ENCODE data around the gene SYDE2.
"Not testable (repeated sequence)": the region's sequence is repeated elsewhere in the genome, so short reads cannot be mapped to it uniquely, and the experiment has no call there.

SYDE2 gene, protein sequence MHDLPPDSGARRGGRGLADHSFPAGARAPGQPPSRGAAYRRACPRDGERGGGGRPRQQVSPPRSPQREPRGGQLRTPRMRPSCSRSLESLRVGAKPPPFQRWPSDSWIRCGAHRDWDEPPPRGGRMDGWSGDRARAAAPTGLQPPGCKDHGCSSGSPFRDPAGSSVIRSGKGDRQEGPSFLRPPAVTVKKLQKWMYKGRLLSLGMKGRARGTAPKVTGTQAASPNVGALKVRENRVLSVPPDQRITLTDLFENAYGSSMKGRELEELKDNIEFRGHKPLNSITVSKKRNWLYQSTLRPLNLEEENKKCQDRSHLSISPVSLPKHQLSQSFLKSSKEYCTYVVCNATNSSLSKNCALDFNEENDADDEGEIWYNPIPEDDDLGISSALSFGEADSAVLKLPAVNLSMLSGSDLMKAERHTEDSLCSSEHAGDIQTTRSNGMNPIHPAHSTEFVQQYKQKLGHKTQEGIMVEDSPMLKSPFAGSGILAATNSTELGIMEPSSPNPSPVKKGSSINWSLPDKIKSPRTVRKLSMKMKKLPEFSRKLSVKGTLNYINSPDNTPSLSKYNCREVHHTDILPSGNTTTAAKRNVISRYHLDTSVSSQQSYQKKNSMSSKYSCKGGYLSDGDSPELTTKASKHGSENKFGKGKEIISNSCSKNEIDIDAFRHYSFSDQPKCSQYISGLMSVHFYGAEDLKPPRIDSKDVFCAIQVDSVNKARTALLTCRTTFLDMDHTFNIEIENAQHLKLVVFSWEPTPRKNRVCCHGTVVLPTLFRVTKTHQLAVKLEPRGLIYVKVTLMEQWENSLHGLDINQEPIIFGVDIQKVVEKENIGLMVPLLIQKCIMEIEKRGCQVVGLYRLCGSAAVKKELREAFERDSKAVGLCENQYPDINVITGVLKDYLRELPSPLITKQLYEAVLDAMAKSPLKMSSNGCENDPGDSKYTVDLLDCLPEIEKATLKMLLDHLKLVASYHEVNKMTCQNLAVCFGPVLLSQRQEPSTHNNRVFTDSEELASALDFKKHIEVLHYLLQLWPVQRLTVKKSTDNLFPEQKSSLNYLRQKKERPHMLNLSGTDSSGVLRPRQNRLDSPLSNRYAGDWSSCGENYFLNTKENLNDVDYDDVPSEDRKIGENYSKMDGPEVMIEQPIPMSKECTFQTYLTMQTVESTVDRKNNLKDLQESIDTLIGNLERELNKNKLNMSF

DNA sequence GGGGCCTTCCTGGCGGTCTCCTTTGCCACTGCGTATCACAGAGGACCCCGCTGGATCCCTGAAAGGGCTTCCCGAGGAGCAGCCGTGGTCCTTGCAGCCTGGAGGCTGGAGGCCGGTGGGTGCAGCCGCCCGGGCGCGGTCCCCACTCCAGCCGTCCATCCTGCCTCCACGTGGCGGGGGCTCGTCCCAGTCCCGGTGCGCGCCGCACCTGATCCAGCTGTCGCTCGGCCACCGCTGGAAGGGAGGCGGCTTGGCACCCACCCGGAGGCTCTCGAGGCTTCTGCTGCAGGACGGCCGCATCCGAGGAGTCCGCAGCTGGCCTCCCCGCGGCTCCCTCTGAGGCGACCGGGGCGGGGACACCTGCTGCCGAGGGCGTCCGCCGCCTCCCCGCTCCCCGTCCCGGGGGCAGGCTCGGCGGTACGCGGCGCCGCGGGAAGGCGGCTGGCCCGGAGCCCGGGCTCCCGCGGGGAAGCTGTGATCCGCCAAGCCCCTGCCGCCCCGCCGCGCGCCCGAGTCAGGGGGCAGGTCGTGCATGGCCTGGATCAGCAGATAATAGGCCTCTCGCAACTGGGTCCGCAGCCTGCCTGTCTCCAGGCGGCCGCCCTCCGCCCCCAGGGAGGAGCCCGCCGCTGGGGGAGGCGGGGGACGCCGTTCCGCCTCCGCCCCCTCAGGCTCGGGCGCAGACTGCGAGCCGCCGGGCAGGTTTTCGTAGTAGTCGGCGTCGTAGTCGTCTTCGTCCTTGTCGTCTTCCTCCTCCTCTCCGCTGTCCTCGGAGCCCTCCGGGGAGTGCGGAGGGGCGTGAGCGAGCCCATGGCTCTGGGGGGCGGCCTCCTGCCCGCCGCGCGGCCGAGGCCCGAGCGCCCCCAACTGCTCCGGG lies at the start of gene SYDE2:
TSS of gene SYDE2 (minus strand) at position 554 of the 877 bp plus-strand sequence. CDS start at position 534, 20 bp downstream.
- peak; percentile 56 for DNase-seq (ENCODE audit: low read depth)

DNA sequence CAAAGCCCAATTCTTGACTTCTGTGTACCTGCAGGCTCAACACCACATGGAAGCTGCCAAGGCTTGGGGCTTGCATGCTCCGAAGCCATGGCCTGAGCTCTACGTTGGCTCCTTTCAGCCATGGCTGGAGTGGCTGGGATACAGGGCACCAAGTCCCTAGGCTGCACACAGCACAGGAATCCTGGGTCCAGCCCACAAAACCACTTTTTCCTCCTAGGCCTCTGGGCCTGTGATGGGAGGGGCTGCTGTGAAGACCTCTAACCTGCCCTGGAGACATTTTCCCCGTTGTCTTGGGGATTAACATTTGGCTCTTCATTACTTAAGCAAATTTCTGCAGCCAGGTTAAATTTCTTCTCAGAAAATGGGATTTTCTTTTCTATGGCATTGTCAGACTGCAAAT lies 48.2 kb upstream of the SYDE2 start:
- not testable (repeated sequence) for DNase-seq (ENCODE audit: low read depth)

DNA sequence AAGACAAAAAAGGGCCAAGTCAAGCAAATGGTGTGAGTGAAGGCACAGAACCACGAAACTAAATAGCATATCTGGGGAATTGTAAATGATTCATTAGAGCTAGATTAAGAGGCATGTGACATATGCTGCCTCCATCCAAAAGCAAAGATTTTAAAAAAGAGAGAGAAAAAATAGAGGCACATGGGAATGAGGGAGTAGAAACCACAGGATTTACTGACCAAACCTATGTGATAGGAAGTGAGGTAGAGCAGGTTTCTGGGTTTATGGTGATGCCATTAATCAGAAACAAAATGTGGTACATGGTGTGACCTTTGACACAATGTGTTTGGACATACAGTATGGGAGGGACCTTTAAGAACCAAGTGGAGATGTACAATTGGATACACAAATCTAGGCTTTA lies 45.1 kb upstream of the SYDE2 start:
- DNase-seq (ENCODE audit: low read depth) = no peak

DNA sequence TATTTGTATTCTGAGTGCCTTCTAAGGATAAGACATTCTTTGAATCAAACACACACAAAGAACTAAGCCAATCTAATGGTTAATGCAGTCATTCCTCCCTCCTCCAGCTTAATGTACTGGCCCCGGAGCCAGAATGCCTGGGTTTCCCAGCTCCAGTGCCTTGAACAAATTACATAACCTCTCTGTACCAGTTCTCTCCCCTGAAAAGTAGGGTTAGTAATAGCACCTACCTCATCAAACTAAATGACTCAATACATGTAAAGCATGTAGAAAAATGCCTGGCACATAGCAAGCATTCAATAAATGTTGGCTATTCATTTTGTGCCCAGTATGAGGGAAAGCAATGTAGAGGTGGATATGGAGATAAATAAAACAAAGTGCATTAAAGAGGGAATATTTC lies 44.6 kb upstream of the SYDE2 start:
- DNase-seq (ENCODE audit: low read depth) = no peak

DNA sequence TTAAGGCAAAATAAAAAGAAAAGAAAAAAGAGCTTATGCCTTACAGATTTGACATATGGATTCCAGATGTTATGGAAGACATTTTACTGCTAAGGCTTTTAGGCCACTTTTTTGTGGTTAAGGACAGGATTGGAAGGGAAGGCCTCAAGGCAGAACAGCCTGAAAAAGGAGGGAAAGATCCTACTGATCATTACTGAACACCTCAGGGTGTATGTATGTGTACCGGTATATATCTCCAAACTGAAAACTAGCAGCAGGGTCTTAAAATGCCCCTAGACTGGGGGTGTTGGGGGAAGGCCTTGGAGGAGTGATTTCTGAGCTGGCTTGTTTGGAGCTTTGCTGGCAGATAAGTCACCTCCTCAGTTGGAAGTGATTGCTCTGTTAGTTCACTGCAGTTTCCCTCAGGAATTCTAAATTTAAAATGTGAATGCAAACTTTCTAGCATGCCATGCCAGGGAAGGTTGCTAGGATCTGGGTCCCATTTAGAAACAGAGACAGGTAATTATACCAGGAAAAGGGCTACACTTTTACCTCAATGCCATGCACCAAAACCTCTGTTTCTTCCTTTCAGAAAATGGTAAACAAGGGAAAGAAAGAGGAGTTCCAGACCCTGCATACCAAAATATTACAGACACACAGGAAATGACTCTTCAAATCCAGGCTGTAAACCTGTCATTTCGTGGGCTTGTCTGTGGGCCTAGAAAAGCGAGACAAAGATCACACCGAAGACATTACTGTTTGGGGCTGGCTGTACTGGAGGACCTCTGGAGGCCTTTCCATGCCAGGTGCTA lies 43.6 kb upstream of the SYDE2 start:
- no peak for DNase-seq (ENCODE audit: low read depth)

DNA sequence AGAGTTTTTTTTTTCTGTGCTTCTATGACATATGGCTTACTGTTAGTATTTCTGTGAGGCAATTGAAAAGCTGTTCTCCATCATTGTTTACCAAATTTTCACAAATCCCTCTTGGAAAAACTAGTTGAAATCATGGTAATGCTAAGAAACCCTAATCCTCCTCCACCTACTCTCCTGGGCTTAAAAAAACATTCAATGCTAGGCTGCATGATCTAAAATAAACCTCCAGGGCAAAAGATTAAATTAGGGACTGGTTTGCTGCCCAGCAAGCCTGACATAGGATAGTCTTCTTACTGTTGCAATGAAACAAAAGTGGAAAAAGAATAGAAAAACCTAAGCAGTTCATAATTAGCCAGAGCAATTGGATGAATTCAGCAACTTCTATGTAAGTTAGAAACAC lies 42.6 kb upstream of the SYDE2 start:
- DNase-seq (ENCODE audit: low read depth) = no peak

DNA sequence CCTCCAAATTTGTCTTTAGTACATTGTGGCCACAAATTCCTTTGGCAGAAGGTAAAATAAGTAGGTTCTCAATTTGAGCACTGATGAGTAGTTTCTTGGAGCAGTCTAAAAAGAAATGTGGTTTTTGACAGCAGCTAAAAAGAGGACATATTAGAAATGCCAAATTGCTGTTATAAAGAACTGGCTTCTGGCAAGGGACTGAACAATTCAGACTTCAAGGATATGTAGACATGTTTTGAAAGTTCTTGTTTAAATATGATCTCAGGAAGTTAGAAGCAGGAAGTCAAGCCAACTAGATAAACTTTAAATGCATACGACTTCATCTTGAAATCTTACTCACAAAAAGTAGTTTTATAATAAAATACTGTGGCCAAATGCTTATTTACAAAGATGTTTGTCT lies 39.8 kb upstream of the SYDE2 start:
- no peak for DNase-seq (ENCODE audit: low read depth)

DNA sequence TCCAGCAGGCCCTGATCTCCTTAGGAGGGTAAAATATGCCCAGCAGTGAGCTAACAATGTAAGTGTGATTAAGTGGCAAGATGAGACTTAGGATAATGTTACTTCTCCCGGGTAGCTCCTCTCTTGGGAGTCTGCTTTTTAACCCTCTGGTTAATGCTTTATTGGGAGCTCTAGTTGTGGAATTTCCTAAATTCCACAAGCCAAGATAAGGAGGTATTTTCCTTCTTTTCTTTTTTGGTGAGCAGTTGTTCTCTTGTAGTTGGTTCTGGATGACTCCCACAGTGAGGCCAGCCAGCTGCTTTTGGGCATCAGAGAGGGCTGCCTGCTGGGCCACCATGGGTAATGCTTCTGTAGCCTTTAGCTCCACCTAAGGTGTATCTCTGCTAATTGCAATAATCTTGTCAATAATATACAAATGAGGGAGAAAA lies 39.4 kb upstream of the SYDE2 start:
- no peak for DNase-seq (ENCODE audit: low read depth)

DNA sequence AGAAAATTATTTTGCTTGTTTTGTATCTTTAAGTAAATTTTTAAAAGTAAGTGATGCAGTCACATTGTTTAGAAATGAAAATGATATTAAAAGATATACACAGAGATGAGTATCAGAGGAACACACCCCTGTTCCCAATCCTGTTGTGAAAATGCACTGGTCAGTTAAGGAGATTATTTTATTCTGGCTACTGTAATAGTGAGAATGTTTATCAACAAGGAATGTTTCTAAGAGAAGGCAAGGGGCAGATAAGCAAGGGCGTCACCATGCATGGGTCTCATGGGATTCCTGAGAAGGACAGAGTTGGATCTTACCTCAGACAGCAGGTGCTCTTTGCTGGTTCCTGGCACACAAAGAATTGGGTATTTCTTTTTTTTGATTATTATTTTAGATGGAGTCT lies 36.8 kb upstream of the SYDE2 start:
- no peak for DNase-seq (ENCODE audit: low read depth)

DNA sequence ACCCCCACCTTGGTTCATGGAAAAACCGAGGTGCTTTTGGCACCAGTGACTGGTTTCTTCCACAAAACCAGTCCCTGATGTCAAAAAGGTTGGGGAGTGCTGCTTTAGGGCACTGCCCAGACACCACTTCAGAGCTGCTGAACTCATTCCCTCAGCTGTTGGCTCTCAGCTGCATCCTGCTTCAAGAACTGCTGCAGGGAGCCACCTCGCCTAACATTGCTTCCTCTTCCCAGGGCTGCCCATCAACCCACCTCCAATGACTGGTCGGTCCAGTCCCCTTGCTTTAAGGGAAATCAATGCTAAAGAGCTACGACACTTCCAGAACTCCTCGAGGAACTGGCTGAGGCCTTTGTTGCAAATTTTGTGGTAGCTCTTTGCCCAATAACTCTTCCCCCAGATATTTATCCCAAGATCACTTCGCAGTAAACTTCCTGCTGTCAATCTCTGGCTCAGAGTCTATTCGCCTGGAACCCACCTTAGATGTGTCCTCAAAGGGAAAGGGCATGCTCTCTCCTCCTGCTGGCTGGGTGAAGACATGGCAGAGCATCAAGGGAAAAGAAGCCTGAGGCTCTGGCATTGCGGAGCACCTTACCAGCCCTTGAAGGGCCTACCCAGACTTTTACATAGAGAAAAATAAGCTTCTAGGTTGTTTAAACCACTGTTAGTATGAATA lies 29.6 kb upstream of the SYDE2 start:
- DNase-seq (ENCODE audit: low read depth) = no peak

DNA sequence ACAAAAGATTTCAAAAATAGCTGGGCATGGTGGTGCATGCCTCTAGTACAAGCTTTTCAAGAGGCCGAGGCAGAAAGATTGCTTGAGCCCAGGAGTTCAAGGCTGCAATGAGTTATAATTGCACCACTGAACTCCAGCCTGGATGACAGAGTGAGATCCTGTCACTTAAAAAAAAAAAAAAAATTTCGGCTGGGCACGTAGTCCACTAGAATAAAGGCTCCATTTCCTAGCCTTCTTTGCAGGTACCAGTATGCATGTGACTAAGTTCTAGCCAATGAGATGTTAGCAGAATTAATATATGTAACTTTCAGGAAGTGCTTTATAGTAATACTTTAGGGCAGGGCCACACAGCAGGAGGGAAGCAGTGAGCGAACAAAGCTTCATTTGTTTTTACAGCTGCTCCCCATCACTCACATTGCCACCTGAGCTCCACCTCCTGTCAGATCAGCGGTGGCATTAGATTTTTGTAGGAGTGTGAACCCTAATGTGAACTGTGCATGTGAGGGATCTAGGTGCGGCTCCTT lies 28.8 kb upstream of the SYDE2 start:
- no peak for DNase-seq (ENCODE audit: low read depth)

DNA sequence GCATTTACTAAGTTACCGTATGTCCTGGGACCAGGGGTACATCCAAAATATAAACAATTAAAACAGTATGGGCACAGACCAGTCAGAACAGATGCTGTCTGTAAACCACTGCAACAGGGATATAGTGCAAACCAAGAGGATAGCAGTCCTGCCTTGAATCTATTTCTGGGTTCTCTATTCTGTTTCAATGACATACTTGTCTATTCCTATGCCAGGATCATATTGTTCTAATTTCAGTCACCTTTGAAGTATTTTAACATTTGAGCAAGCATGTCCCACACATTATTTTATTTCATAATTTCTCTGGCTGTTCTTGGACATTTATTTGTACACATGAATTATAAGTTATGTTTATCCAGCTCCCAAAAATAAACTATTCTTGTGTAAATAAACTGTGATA lies 28.2 kb upstream of the SYDE2 start:
- no peak for DNase-seq (ENCODE audit: low read depth)

DNA sequence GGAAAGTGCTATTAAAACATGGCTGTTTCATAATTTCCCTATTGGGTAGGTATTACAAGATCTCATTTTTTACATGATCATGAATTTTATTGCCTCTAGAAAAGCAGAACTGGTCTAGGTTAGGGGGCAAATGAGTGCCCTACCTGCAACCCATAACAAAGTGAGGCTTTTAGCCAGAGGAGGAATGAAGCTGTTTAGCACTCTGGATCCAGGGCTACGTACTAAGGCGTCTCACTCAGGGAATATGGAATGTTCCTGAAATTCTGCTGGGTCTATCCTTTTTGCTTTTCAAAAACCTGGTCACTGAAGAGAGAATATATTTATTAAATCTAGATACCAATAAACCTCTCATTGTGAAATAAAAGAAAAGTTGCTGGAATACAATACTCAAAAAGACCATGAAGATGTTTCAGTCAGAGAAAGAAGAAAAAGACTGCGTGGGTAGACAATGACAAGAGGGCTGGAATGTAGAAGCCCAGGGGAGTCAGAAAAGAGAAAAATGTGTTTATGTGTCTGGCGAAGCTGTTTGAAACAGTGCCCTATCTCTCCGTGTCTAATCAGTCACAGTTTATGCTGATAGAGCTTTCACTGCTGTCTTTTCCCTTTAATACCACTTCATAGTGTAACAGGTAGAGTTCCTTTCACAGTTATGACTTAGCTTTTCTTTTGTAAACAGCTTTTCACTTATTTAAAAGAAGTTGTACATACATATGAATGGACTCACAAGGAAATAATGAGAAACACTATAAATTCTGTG lies 25.0 kb upstream of the SYDE2 start:
- DNase-seq (ENCODE audit: low read depth) = no peak

DNA sequence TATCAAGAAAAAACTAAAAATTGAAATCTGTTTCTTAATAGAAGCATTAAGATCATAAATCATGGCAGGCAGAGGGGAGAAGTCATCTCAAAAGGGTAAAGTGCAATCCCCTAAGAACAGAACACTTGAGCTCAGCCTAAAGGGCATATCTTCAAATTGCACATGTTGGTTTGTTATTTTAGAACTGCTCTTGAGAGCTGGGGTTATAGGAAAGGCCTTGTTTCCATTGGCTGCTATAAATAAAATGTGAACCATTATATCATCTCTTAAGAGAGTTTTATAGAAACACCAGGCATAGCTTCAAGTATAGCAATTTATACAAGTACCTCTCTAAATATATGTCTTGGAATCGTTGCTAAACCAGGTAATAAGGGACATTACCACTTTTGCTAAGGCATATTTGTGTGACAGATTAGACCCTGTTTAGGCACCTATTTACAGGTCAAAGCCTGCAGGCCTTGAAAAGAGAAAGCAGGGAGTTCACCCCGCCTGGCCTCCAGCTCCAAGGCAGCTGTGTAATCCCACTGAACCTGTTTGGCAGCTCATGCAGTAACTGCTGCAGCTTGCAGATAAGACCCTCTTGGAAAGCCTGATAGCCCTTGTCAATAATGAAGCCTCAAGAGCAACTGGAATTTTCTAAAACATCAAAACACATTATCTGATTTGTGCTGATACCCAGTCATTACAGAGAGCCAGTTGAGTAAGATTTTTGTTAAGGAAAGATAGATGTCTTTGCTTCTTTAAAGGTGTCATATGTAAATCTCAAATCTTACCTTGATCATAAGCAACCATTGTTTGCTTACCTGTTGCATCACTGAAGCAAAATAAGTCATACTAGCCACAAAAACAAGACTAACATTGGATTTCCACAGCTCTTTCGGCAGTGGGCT lies 24.2 kb upstream of the SYDE2 start:
- no peak for DNase-seq (ENCODE audit: low read depth)

DNA sequence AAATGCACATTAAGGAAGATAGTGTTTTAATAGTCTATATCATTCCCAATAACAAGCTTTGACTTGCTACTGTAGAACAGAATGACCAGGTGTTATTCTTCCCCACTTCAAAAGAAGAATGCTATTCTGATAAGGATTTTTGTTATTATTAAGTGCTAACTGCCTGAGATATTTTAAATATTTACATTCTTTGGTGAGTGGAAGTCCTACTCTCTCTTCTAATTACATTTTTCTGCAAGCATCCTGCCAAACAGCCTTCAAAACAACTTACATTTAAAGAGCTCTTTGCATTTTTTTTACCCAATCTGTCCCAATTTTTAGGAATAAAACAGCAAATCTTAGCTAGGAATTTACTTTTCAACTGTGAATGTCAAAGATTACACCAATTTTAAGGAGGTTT lies 23.5 kb upstream of the SYDE2 start:
- DNase-seq (ENCODE audit: low read depth) = no peak

DNA sequence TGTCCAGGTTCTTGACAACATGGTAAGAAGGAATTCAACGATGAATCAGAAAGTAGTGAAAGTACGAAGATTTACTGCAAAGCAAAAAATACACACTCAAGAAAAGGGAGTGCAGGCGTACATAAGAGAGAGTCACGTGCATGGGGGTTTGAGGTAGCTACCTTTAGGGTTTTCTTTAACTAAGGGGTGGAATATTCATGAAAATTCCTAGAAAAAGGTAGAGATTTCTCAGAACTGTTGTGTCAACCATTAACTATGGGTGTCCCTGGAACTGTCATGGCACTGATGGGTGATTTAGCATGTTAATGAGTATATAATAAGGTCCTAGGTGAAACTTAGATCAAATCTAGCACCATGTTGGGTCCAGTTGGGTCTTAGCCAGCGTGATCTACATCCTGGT lies 22.5 kb upstream of the SYDE2 start:
- no peak for DNase-seq (ENCODE audit: low read depth)

DNA sequence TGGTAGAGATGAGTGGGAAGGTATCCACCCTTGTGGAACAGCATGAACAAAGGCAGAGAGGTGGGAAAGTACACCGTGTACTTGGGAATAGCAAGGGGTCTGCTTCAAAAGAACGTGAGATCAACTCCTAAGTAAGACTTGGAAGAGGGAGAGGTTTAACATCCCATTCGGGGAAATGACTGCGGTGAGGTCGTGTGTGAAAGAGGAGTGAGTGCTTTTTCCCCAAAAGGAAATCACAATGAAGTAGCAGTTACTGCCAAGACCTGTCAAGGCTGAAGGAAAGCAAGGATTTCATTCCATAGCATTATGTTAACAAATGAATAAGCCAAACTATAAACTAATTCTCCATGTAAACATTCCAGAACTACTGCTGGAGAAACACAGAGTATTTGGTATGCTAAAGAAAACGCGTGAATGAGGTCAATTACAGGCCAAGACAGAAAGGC lies 20.0 kb upstream of the SYDE2 start:
- DNase-seq (ENCODE audit: low read depth) = no peak
